Fibroblast of mammary gland (primary cell): ENCODE data around the gene PITHD1.

Source experiments
- DNase-seq: peaks from one replicate; pipeline ENCODE4 v3.0.0-alpha.2; 2010; ENCODE audit warnings: low read depth
- H3K4me3 ChIP-seq: 2 replicates; pipeline ENCODE4 v1.5.1; 2011; ENCODE audit warnings: low read depth, mild to moderate bottlenecking, low read length, moderate library complexity; ENCODE audit not compliant: control insufficient read depth
- TF ChIP-seq, protein P1 (sequence below): conservative IDR thresholded peaks from 2 replicates; pipeline ENCODE4 v1.5.1; 2011; ENCODE audit warnings: low read depth, low read length, inconsistent platforms; ENCODE audit not compliant: control insufficient read depth, insufficient read depth

The PITHD1 gene

DNA sequence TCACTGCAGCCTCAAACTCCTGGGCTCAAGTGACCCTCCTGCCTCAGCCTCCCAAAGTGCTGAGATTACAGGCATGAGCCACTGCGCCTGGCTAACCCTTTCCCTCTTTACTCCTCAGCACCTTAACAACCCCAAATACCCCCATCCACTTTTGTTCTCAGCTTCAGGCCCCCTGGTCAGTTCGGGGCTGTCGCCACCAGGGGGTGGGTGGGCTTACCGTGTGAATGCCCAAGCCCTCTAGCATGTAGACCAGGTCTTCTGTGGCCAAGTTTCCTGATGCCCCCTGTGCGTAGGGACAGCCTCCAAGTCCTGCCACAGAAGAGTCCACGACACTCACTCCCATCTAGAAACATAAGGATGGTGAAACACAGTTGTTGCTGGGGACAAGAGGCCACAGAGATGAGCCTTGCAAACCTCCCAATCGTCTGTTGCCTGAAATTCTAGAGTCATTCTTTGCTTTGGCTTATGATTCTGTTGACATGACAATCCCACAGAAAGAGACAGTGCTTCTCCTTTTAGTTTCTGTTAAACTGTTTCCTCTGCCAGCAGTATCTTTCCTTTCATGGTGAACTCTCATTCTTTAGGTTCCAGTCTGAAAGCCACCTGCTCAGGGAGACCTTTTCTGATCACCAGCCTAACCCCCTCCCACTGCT, 26.1 kb downstream of the PITHD1 start:
- TF ChIP-seq, protein P1, sequence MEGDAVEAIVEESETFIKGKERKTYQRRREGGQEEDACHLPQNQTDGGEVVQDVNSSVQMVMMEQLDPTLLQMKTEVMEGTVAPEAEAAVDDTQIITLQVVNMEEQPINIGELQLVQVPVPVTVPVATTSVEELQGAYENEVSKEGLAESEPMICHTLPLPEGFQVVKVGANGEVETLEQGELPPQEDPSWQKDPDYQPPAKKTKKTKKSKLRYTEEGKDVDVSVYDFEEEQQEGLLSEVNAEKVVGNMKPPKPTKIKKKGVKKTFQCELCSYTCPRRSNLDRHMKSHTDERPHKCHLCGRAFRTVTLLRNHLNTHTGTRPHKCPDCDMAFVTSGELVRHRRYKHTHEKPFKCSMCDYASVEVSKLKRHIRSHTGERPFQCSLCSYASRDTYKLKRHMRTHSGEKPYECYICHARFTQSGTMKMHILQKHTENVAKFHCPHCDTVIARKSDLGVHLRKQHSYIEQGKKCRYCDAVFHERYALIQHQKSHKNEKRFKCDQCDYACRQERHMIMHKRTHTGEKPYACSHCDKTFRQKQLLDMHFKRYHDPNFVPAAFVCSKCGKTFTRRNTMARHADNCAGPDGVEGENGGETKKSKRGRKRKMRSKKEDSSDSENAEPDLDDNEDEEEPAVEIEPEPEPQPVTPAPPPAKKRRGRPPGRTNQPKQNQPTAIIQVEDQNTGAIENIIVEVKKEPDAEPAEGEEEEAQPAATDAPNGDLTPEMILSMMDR: peak; percentile 16
- H3K4me3 ChIP-seq: no peak overlapping the region
- DNase-seq: no peak

DNA sequence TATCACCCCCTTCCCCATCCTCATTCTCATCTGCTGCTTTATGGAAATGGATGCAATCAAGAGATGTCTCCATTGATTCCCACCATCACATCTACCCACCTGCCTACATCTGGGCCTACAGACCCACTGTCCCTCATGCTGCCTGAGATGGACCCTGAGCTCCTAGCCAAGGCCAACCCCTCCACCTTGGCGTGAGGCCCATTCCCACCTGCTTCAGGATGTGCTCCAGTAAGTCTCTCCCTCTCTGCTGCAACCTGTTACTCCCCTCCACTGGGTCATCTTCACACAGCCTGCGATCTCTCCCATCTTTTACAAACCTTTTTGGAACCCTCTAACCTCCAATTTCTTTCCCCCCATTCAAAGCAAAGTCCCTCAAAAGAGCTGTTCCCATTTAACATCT, 26.8 kb downstream of the PITHD1 start:
- no peak for DNase-seq
- TF ChIP-seq, protein P1: no peak
- H3K4me3 ChIP-seq: no peak overlapping the region

DNA sequence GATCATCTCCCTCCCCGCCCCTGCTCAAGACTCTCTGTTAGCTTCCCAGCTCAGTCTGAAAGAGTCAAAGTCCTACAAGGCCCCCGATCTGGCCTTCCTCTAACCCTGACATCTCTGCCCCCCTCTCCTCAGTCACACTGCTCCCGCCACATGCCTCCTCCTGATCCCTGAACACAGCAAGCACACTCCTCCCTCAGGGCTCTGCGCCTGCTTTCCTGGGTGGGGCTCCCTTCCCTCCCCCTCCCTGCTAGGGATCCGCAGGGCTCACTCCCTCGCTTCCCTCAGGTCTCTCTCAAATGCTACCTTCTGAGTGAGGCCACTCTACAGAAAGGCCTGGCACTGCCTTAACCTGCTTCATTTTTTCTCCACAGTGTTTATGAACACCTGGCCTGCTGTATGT, 28.1 kb downstream of the PITHD1 start:
- DNase-seq: no peak
- TF ChIP-seq, protein P1: no peak
- no peak overlapping the region for H3K4me3 ChIP-seq

DNA sequence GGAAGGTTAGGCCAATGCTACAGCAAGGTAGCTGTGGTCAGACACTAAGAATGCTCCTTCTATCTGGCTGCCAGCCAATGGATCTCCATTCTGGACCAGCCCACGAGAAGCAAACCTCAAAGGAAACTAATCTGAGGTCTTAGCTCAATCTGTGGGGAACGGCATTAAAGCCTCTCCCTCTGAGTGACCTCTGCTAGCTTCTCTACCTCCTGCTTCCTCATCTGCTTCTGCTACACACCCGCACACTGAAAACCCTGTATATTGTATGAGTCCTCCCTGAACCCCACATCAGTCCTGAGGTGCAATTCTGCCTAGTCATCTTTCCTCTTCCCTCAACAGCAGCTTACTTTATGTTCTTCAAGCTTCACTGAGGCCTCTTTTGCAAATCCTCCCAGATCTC, 29.2 kb downstream of the PITHD1 start:
- no peak for DNase-seq
- no peak overlapping the region for H3K4me3 ChIP-seq
- TF ChIP-seq, protein P1: no peak

DNA sequence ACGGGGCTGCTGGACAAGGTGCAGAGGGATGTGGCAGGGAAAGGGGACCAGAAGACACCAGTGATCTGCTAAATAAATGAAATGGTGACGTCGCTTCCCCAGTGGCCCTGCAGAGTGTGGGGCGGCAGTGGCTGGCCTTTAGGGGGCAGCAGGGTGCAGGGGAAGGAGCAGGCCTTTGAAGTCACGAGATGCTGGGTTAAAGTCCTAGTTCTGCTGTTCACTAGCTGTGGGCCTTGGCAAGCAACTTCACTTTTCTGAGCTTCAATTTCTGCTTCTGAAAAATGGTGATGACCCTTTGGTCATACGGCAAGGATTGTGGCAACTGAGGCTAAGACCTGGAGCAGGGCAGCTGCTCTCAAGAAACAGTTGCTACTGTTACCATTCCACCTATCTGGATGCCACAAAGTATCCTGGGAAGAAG, 31.5 kb downstream of the PITHD1 start:
- TF ChIP-seq, protein P1: peak; percentile 77
- no peak overlapping the region for H3K4me3 ChIP-seq
- DNase-seq: peak; percentile 68

DNA sequence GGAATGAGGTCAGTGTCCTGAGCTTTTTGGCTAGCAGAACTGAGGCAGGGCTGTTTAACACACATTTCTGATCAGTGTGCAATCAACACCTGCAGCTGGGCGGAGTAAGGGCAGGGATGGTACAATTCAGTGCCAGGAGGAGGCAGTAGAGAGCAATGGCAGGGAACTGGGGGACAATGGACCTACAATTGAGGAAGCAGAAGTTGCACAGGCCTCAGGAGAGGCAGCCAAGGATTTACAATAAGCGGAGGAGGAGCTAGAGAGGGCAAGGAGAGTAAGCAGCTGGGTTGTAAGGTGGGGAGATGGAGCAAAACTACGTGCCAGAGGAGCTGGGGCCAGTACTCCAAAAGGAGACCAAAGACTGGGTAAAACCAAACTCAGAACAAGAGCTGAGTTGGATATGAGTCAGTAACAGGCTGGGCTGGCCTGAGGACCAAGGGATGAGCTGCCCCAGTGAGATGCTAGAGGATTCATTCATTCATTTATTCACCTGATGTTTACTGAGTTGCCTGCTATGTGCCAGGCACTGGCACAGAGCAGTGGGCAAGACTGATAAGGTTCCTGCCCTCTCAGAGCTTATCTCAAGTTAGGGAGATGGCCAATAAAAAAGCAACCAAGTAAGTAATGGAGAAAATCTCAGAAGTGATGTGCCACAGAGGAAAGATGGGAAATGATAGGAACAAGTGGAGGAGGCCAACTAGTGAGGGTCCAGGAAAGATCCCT, 32.8 kb downstream of the PITHD1 start:
- peak; percentile 43 for DNase-seq
- TF ChIP-seq, protein P1: peak; percentile 72
- no peak overlapping the region for H3K4me3 ChIP-seq
